Suppressor macrophage (primary cell): ENCODE results near the gene DPEP1.
"Not testable (repeated sequence)": the region's sequence is repeated elsewhere in the genome, so short reads cannot be mapped to it uniquely, and the experiment has no call there.

Experiments used
- DNase-seq, 4 experiments: peaks; one replicate each; pipeline ENCODE4 v3.0.0-alpha.2; 2020 to 2022

The DPEP1 gene

DNA sequence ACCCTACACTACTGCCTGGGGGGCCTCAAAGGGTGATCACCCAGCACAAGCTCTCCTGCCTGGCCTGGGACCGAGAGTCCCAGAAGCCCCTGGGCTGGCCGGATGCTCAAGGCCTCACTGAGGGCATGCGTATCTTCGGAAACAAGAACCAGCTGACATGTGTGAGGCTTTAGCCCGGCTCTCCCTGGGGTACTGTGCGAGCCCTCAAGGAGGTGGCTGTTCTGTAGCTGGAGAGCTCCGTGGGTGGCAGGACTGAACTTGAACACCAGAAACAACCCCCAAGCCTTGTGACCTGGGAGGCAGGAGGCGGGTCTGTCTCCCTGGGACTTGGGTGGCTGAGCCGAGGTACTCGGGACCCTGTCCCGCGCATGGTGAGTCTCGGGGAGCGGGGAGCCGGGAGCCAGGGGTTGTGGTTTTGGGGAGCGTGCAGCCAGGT, 7.0 kb downstream of the DPEP1 start:
- peak in 1 of 4 experiments; percentile 27 for DNase-seq

DNA sequence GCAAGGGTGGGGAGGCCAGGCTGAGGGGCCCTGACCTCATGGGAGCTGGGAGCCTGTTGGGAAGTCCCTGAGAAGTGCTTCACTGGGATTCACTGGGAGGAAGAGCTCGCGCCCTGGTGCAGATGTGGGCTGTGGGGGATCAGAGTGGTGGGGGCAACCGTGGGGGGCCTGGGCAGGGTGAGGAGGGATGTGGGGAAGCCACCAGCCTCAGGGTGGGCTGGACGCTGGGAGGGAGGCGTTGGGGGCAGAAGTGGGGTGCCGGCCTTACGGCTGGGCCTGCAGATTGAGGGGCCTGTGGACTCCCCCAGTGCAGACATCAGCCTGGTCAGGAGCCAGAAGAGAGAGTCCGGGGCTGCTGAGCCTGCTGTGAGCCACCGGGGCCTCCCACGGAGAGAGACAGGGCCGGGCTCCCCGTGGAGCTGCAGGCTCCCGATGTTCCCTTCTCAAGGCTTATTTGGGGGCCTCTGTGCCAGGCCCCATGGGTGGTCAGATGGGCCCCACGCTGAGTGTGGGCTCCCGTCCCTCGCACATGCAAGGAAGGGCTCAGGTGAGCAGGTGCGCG, 7.8 kb downstream of the DPEP1 start:
- no peak for DNase-seq

DNA sequence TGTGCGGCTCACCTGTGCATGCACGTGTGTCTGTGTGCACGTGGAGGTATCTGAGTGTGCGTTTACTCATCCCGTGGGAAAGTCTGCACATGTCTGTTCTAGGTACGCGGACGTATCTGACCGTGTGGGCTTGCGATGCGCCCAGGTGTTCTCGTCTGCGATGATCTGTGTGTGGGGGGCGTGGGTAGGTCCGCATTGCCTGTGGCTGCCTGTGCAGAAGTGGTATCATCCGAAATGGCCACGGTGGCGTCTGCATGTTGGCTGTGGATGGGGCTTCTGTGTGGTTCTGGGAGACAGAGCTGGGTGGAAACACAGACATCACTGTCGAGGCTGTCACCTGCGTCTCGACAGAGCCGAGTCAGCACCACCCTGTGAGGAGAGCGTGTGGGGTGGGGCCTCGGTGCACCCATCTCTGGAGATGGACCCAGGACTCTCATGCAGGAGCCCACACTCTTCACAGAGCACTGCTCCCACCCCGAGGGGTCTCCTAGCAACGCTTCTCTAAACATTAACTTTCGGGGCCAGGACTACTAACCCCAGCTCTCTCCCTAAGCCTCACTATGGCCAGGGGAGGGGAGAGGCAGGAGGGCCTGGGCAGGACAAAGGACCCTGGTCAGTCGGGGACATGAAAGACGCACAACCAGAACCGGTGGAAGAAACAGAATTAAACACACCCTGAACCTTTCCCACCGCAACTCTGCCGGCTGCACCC, 8.4 kb downstream of the DPEP1 start:
- no peak for DNase-seq

DNA sequence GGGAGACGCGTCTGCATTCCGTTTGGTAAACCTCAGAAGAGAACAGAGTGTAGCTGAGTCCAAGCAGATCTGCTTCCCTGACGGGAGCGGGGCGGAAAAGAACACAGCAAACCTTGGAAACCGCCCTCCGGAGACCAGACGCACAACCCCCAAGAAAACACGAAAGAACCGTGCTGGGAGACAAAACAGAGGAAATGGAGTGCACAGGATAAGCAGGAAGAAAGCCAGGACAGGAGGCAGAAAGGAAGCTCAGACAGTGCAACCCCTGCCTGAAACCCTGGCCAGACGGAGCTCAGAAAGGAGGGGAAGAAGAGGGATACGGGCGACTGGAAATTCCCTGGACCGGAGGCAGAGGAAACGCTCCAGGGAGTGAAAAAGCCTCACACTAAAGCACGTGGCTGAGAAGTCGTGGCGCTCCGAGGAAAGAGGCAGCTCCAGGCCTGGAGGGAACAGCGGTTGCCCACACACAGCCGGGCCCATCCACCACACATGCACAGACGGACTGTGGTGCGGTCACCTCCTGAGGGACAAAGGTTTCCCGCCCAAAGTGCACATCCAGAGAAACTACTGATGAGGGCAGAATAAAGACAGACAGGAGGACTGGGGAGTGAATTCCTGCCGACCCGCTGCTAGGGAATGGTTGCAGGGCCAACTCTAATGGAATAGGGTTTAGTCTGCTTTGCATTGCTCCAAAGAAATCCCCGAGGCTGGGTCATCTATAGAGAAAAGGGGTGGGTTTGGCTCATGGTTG, 10.2 kb downstream of the DPEP1 start:
- no peak for DNase-seq

DNA sequence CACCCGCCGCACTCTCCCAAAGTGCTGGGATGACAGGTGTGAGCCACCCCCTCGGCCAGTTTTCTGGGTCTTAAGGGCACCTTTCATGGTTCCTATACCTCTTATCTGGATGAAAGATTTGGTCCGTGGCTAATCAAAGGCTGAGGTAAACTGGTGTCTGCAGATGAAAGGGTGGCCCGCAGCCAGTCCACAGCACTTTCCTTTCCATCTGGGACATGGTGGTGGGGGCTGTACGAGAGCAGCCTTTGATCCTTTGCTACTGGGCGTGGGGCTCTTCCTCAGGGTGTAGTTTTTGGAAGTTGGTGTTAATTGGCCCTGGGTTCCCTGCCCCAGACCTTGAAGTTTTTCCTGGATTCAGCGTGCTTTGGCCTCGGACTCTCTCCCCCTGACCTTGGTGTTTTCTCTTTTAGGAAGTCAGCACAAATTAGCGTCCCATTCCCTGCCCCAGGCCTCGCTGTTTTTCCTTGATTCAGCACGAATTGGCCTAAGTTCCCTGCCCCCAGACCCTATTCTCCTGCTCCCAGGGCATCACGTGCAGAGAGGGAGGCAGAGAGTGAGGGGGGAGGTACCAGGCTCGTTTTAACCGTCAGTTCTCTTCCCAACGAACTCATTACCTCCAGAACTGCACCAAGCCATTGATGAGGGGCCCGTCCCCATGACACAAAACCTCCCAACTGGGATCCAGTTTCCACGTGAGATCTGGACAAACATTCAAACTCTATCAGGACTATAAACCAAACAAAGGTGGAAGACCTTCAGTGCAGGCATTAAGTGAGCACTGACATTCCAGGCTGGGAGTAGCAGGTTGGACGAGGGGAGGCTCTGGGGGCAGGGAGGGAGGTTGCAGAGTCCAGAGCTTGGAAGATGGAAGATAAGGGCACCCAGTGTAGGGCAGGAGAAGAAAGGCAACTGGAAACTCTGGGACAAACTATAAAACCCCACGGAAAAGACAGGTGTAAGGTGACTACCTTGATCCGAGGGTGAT, 11.6 kb downstream of the DPEP1 start:
- no peak for DNase-seq

DNA sequence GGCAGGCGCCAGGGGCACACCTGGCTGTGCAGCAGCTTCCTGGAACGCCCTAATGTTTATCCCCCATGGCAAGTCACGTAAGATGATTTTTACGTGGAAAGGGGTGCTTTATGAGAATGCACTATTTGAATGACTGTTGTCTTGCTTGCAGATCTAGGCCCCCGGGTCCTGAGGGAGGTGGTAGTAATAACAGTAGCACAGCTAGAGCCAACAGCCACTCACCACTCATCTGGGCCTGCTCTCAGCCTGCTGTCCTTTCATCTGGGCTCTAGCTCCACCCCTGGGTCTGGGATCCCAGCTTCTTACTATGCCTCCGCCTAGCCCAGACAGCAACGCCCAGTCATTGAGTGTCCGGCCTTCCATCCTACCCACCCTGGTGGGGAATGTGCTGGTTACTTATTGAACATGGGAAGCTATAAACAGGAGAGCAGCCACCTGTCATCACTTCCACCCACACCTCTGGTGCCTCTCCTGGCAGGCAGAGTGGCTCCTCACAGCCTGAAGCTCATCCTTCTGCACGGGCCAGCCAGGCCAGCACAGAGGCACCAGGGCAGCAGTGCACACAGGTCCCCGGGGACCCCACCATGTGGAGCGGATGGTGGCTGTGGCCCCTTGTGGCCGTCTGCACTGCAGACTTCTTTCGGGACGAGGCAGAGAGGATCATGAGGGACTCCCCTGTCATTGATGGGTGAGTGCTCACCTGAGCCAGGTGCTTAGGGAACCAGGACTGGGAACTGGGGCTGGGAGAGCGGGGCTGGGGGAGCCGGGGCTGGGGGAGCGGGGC, 16.6 kb downstream of the DPEP1 start:
- DNase-seq: no peak

DNA sequence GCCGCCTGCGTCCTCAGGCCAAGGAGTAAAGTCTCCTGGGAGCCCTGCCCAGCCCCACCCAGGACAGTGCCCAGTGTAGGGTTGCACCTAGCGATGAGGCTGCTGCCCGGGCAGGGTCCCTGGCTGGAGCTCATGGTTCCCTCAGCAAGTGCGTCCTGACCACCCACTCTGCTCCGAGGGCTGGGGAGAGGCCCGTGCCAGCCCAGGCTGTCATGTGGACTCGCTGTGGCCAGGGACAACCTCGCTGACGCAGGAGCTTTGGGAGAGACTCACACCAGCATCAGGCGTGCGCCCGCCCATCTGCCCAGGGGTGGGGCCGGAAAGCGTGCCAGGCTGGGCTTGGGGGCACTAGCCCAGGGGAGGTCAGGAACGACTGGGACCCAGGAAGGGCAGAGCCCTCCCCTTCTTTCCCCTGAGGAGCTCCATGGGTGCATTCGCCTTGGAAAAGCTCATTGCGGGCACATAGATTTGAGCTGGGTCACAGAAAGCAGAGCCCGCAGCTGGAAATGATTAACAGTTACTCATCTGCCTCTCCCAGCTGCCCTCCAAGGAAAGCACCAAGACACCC, 19.7 kb downstream of the DPEP1 start:
- DNase-seq: no peak

DNA sequence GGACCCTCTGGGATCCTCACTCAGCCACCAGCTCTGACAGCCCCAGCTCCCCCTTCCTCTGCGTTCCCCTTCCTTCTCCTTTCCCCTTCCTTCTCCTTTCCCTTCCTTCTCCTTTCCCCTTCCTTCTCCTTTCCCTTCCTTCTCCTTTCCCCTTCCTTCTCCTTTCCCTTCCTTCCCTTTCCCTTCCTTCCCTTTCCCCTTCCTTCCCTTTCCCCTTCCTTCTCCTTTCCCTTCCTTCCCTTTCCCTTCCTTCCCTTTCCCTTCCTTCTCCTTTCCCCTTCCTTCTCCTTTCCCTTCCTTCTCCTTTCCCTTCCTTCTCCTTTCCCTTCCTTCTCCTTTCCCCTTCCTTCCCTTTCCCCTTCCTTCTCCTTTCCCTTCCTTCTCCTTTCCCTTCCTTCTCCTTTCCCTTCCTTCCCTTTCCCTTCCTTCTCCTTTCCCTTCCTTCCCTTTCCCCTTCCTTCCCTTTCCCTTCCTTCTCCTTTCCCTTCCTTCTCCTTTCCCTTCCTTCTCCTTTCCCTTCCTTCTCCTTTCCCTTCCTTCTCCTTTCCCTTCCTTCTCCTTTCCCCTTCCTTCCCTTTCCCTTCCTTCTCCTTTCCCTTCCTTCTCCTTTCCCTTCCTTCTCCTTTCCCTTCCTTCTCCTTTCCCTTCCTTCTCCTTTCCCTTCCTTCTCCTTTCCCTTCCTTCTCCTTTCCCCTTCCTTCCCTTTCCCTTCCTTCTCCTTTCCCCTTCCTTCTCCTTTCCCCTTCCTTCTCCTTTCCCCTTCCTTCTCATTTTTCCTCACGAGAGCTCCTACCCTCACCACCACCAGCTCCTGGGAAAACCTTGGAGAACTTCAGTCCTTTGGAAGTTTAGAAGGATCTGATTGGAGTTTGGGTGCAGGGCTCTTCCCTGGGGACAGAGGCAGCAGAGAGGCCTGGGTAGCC, 21.3 kb downstream of the DPEP1 start:
- DNase-seq: not testable (repeated sequence)

DNA sequence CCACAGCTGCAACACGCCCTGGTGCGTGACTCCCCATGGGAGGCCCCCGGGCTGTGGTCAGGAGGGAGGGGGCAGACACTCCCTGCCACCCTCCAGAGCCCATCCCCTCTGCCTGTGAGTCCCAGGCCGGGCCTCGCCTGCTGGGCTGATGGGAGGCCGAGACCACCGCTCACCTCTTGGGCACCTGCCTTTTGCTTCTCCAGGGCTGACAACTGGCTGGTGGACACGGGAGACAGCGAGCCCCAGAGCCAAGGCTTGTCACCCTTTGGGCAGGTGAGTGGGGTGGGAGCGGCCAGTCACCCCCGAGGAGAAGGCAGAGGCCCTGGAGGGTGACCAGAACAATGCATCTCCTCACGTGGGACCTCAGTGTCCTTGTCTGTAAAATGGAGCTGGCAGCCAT, 23.2 kb downstream of the DPEP1 start:
- no peak for DNase-seq

DNA sequence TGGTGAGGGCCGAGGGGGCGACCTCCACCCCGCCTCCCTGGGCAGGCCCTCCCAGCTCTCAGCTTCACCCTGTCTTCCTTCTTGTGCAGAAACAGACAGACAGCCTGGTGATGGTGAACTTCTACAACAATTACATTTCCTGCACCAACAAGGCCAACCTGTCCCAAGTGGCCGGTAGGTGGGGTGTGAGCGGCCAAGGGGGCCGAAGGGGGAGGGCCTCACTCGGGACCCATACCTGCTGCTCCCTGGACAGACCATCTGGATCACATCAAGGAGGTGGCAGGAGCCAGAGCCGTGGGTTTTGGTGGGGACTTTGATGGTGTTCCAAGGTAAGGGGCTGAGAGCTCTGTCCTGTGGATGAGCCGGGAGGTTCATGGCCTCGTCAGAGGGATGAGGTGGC, 23.9 kb downstream of the DPEP1 start:
- DNase-seq: no peak

DNA sequence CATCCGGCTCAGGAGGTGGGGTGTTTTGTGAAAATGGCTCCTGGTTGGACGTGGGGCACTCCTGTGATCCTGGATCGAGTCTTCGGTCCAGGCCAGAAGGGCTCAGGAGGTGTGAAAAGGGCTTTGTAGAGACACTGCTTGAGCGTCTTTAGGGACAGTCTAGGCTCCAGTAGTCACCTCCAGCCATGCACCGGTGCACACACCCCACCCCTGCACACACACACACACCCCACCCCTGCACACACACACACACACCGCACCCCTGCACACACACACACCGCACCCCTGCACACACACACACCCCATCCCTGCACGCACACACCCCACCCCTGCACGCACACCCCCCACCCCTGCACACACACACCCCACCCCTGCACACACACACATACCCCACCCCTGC, 25.0 kb downstream of the DPEP1 start:
- no peak for DNase-seq

DNA sequence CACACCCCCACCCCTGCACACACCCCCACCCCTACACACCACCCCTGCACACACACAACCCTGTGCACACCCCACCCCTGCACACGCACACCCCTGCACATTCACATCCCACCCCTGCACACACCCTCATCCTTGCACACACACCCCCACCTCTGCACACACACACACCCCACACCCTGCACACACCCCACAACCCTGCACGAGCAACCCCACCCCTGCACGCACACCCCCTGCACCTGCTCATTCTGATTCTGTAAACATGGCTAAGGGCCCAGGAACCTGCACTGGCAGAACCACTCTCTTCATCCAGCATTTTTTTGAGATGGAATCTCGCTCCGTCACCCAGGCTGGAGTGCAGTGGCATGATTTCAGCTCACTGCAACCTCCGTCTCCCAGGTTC, 25.9 kb downstream of the DPEP1 start:
- DNase-seq: no peak

DNA sequence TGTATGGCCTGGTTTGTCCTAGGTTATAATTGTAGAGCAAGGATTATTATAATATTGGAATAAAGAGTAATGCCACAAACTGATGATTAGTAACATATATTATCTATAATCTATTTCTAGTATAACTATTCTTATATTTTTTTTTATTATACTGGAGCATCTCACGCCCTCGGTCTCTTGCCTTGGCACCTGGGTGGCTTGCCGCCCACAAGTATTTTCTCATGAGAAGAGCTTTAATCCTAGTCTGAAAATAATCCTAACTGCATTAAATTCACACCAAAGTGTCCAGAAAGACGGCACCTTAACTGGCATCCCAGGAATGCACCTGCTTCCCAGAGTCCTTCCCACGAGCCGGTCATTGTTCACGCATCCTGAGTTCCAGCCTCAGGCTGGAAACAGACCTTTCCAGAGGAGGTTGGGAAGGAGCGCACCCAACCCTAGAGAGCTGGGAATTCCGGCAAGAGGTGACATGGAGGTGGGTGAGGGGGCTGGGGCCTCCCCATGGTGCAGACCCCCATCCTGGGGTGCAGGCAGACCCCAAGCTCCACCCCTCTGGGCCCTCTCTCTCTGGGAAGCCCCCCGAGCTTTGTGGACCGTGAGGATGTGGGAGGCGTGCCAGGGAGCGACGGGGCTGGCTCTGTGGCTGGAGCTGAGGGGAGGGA, 28.1 kb downstream of the DPEP1 start:
- DNase-seq: no peak

DNA sequence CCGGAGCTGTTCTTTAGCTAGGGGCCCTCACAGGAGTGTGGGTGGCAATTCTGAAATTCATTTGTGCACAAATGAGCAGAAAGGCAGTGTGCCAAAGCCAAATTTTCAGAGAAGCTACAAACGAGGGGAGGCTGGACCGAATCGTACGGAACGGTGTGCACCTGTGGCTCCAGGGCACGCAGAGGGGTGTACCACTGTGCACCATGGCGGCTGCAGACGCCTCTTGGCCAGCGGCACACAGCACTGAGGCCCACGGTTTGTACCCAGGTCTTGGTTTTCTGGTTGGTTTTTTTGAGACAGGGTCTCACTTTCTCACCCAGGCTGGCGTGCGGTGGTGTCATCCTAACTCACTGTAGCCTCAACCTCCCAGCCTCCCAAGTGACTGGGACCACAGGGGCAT, 29.1 kb downstream of the DPEP1 start:
- DNase-seq: no peak

DNA sequence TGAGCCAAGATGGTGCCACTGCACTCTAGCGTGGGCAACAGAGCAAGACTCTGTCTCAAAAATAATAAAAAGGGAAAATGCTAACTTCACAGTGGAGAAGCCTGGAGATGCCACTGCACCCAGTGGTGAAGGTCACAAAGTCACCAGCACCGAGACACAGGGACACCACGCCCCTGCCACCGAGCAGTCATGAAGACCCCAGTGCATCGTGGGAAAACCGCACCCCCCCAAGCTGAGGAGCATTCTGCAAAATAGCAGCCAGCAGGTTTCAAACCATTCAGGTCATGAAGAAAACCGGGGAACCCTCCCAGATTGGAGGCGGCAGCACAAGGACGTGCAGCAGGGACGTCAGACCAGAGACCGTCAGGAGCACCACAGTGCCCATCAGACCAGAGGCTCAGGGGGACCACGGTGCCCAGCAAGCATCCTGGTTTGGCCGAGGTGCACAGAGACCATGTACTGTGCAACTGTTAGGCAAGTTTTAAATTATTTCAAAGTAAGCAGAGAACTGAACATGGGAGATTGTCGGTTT, 30.4 kb downstream of the DPEP1 start:
- no peak for DNase-seq

DNA sequence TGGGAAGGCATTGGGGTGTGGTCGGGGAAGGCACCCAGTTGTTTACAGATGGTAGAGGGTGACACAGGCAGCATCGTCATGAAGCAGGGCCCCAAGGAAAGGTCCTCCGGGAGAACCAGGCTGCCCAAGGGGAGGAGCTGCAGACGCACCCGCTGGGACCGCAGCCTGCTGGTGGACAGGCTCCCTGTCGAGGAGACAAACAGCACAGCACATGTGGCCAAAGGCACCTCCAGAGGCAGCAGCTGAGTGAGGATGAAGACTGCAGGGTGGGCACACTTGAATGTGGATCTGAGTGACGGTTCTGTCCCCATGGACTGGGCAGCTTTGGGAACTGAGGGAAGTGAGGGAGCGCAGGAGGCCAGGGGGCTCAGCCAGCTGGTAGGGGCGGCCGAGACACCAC, 31.7 kb downstream of the DPEP1 start:
- DNase-seq: no peak

DNA sequence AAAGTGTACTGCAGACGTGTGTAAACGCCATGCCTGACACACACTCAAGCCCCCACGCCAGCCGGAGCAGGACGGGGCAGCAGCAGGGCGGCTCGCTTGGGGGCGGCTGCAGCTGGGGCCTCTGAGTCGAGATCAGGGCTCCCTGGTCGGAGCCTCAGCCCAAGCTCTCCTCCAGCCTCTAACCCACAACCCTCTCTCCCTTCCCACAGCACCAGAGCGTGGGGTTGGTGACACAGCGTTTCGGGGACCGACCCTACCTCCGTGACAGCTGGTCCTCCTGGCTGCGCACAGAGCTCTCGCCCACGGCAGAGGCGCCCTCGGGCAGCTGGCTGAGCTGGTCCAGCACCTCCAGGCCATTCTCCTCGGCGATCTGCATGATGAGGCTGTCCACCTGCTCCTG, 32.8 kb downstream of the DPEP1 start:
- no peak for DNase-seq

DNA sequence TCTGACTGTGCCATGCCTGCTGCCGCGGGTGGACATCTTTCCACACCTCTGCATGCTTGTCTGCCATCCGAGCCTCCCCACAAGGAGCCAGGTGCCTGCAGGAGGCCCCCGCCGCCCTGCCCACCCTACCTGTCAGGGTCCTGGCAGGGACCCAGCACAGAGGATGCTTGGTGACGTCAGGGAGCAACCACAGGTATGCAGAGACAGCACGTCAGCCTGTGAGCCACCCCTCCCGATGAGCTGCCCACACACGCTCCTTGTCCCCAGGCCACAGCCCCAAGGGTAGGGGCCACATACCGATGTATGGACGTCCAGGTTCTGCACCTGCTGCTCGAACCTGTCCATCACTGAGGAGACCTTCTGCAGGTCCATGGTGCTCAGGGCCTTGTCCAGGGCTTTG, 33.5 kb downstream of the DPEP1 start:
- DNase-seq: no peak

DNA sequence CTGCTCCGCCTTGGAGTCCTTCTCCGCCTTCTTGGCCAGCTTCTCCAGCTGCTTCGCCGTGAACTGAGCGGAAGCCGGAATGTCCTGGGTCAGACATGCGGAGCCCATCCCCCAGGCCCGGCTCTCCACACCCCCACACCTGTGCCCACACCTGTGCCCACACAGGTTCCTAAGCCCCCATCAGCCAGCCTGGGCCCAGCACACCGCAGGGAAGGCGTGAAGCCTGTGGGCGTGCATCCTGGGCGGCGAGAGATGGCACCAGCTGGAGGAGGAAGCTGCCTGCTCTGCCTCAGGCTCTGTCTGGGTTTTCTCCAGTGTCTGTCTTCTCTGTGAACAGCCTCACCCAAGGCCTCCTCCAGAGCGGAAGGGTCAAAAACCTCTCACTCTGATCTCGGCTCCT, 38.1 kb downstream of the DPEP1 start:
- no peak for DNase-seq
